Glutamatergic neuron (in vitro differentiated cells): ENCODE measurements around the gene SNRPA. TPM values are rescaled to one million over a fixed set of nuclear protein-coding genes. Genes with fewer than 3 reads are reported as not detected.

Source experiments
- DNase-seq: peaks from one replicate; pipeline ENCODE4 v3.0.0; 2022
- H3K27ac Mint-ChIP-seq: one replicate; pipeline ENCODE4 v1.8.0; 2020; ENCODE audit warnings: mild to moderate bottlenecking, mixed read lengths, inconsistent platforms; ENCODE audit not compliant: unreplicated experiment
- H3K27me3 Mint-ChIP-seq: one replicate; pipeline ENCODE4 v1.8.0; 2020; ENCODE audit warnings: mild to moderate bottlenecking, moderate library complexity, mixed read lengths, inconsistent platforms; ENCODE audit not compliant: unreplicated experiment
- H3K36me3 Mint-ChIP-seq: one replicate; pipeline ENCODE4 v1.8.0; 2020; ENCODE audit warnings: mild to moderate bottlenecking, mixed read lengths, inconsistent platforms; ENCODE audit not compliant: unreplicated experiment
- H3K4me1 Mint-ChIP-seq: one replicate; pipeline ENCODE4 v1.8.0; 2020; ENCODE audit warnings: mild to moderate bottlenecking, low read depth, mixed read lengths, inconsistent platforms; ENCODE audit not compliant: unreplicated experiment
- H3K4me3 Mint-ChIP-seq: one replicate; pipeline ENCODE4 v1.8.0; 2020; ENCODE audit warnings: mild to moderate bottlenecking, mixed read lengths, inconsistent platforms; ENCODE audit not compliant: unreplicated experiment
- H3K9me3 Mint-ChIP-seq: one replicate; pipeline ENCODE4 v1.8.0; 2020; ENCODE audit warnings: mild to moderate bottlenecking, moderate library complexity, mixed read lengths, inconsistent platforms; ENCODE audit not compliant: unreplicated experiment
- CTCF ChIP-seq: fragments of 200-600 bp; sonication (generic); IDR thresholded peaks from one replicate; pipeline ENCODE4 v1.5.0; 2021; ENCODE audit not compliant: partially characterized antibody, unreplicated experiment
- total RNA-seq: library from RNA; stranded (reverse); fragmentation: NEBNext Ultra II Directional; extraction: Animal tissue kit (Norgen Biotek cat#: 25700); gene quantifications from one replicate; pipeline ENCODE4 v1.2.1, GENCODE V29; 2021; ENCODE audit not compliant: unreplicated experiment

Gene SNRPA
- total RNA-seq, 1 donor from 2014 or later: 70.3 TPM

GRCh38 chr19:40721140-40721486 lies 29.9 kb upstream of the SNRPA start:
- H3K4me1 Mint-ChIP-seq: peaks cover 10% of the 10 kb centered on the region
- H3K4me3 Mint-ChIP-seq: peak overlapping the region; percentile 82
- no peak overlapping the region for H3K27ac Mint-ChIP-seq
- TF ChIP-seq CTCF: no peak
- peaks cover 2% of the 10 kb centered on the region for H3K27me3 Mint-ChIP-seq
- H3K9me3 Mint-ChIP-seq: peaks cover 18% of the 10 kb centered on the region
- no peaks in the 10 kb centered on the region for H3K36me3 Mint-ChIP-seq
- no peak for DNase-seq

GRCh38 chr19:40721936-40722661 lies 28.9 kb upstream of the SNRPA start:
- H3K9me3 Mint-ChIP-seq: peaks cover 15% of the 10 kb centered on the region
- no peak for TF ChIP-seq CTCF
- no peaks in the 10 kb centered on the region for H3K36me3 Mint-ChIP-seq
- peaks cover 9% of the 10 kb centered on the region for H3K4me1 Mint-ChIP-seq
- no peak overlapping the region for H3K27ac Mint-ChIP-seq
- H3K27me3 Mint-ChIP-seq: no peaks in the 10 kb centered on the region
- DNase-seq: no peak
- no peak overlapping the region for H3K4me3 Mint-ChIP-seq

GRCh38 chr19:40723661-40724254 lies 27.2 kb upstream of the SNRPA start:
- Mint-ChIP-seq H3K27me3 (no peaks in the 10 kb centered on the region), H3K4me1 (peaks cover 6% of the 10 kb centered on the region), H3K36me3 (no peaks in the 10 kb centered on the region), H3K27ac (no peak overlapping the region), H3K9me3 (peaks cover 11% of the 10 kb centered on the region), H3K4me3 (no peak overlapping the region)
- TF ChIP-seq CTCF: no peak
- DNase-seq: no peak

- H3K4me1 Mint-ChIP-seq: peaks cover 6% of the 10 kb centered on the region
- H3K9me3 Mint-ChIP-seq: peaks cover 11% of the 10 kb centered on the region
- TF ChIP-seq CTCF: no peak
- no peak for DNase-seq
- no peaks in the 10 kb centered on the region for H3K27me3 Mint-ChIP-seq
- H3K27ac Mint-ChIP-seq: no peak overlapping the region
- no peaks in the 10 kb centered on the region for H3K36me3 Mint-ChIP-seq
- H3K4me3 Mint-ChIP-seq: no peak overlapping the region
These were observed 26.7 kb upstream of the SNRPA start for GRCh38 chr19:40724315-40724714.

- no peak for DNase-seq
- Mint-ChIP-seq H3K27ac (no peak overlapping the region), H3K27me3 (no peaks in the 10 kb centered on the region), H3K36me3 (no peaks in the 10 kb centered on the region), H3K9me3 (peaks cover 11% of the 10 kb centered on the region), H3K4me1 (peaks cover 6% of the 10 kb centered on the region), H3K4me3 (no peak overlapping the region)
- no peak for TF ChIP-seq CTCF
These were observed 26.1 kb upstream of the SNRPA start for GRCh38 chr19:40724855-40725254.
